HepG2 (cell line): ENCODE measurements around the gene HTRA3. TPM values are rescaled to one million over a fixed set of nuclear protein-coding genes. Genes with fewer than 3 reads are reported as not detected.
A peak's percentile ranks its signal among the peaks of the same experiment; 100 is the strongest.

Source experiments
- ATAC-seq: fragments of 200-7000 bp; cut with Tn5 transposase; 3 replicates; pipeline ENCODE4 v1.9.1; 2020; ENCODE audit warnings: mild to moderate bottlenecking, moderate library complexity
- BruUV-seq: library from RNA; stranded (reverse); fragments of 400-500 nt; replicated peaks from 2 replicates; lab custom pipeline; 2021; lab: Mats Ljungman, UMichigan
- CTCF ChIA-PET: fragments of 300-600 bp; formaldehyde crosslinking; extraction: SDS; loops from one replicate; lab custom pipeline; 2021; ENCODE audit warnings: low total read pairs, inconsistent platforms, low intra/inter-chr PET ratio; lab: Yijun Ruan, JAX
- POLR2A ChIA-PET: fragments of 350-600 bp; sonication (Branson Sonifier 250); formaldehyde crosslinking; loops from one replicate; lab custom pipeline; 2020; ENCODE audit warnings: antibody characterized with exemption, inconsistent platforms; lab: Yijun Ruan, JAX
- DNase-seq: peaks from one replicate; pipeline ENCODE4 v3.0.0-alpha.2; 2015; ENCODE audit warnings: low spot score
- FAIRE-seq: peaks from 3 replicates; lab custom pipeline; 2011; peaks lifted over from hg19 to GRCh38; lab: Jason Lieb, UNC
- H2AFZ ChIP-seq: one replicate; pipeline ENCODE4 v1.6.1; 2011; ENCODE audit warnings: low read length, inconsistent platforms
- H3K27ac ChIP-seq: fragments of 300-600 bp; 3 replicates; pipeline ENCODE4 v1.8.0; 2011; ENCODE audit warnings: mixed run types, mild to moderate bottlenecking, mixed read lengths, low read length, inconsistent platforms; ENCODE audit not compliant: insufficient read depth; ENCODE audit errors: extremely low read length
- H3K27me3 ChIP-seq, 2 experiments: fragments of 200-600 bp in 1 of 2; 2 replicates in 1 of 2; 3 replicates in 1 of 2; pipeline versions ENCODE4 v1.6.0 to v1.8.0; 2011; ENCODE audit warnings: low read length in 2 of 2, mild to moderate bottlenecking in 2 of 2, moderate library complexity in 2 of 2, inconsistent platforms in 1 of 2; ENCODE audit not compliant: insufficient read depth in 2 of 2, control insufficient read depth in 1 of 2
- H3K36me3 ChIP-seq, 2 experiments: fragments of 200-600 bp in 1 of 2; replicated peaks in 1 of 2; 2 replicates in 1 of 2; 3 replicates in 1 of 2; pipeline versions ENCODE4 v1.5.1 to v1.8.0; 2011; ENCODE audit warnings: low read length in 2 of 2, inconsistent platforms in 1 of 2; ENCODE audit not compliant: insufficient read depth in 2 of 2, control insufficient read depth in 1 of 2
- H3K4me1 ChIP-seq: 2 replicates; pipeline ENCODE4 v1.5.1; 2012; ENCODE audit warnings: low read length, inconsistent platforms; ENCODE audit not compliant: insufficient read depth
- H3K4me2 ChIP-seq: 2 replicates; pipeline ENCODE4 v1.6.0; 2011; ENCODE audit warnings: low read depth, low read length, inconsistent platforms
- H3K4me3 ChIP-seq, 3 experiments: fragments of 200-600 bp in 1 of 3; sonication (generic), shearing (Covaris generic) in 1 of 3; replicated peaks in 1 of 3; 2 replicates each; pipeline ENCODE4 v1.5.1; 2011 to 2016; ENCODE audit warnings: low read length in 3 of 3, inconsistent platforms in 2 of 3, low read depth in 2 of 3, mild to moderate bottlenecking in 2 of 3, control low read depth in 1 of 3, mixed read lengths in 1 of 3; ENCODE audit not compliant: insufficient read depth in 1 of 3
- H3K79me2 ChIP-seq: one replicate; pipeline ENCODE4 v1.6.1; 2011; ENCODE audit warnings: low read length, inconsistent platforms; ENCODE audit not compliant: insufficient read depth
- H3K9ac ChIP-seq: 2 replicates; pipeline ENCODE4 v1.6.0; 2011; ENCODE audit warnings: mild to moderate bottlenecking, low read depth, low read length, inconsistent platforms; ENCODE audit not compliant: insufficient read depth
- H3K9me3 ChIP-seq: 2 replicates; pipeline ENCODE4 v1.5.1; 2012; ENCODE audit warnings: mild to moderate bottlenecking, low read length
- H4K20me1 ChIP-seq: 2 replicates; pipeline ENCODE4 v1.6.0; 2011; ENCODE audit warnings: inconsistent platforms, mild to moderate bottlenecking, low read length, moderate library complexity; ENCODE audit not compliant: insufficient read depth
- BORCS8-MEF2B ChIP-seq: sonication (generic); formaldehyde crosslinking; IDR thresholded peaks from 2 replicates; pipeline ENCODE4 v1.8.0; 2022; ENCODE audit warnings: mild to moderate bottlenecking, missing genetic modification reagents
- FIP1L1 ChIP-seq: fragments of 200-400 bp; formaldehyde crosslinking; IDR thresholded peaks from 2 replicates; pipeline ENCODE4 v1.6.1; 2018; ENCODE audit warnings: low read depth, mild to moderate bottlenecking, low read length, moderate library complexity, borderline replicate concordance; ENCODE audit not compliant: insufficient read depth
- HOXA5 ChIP-seq: sonication (generic); formaldehyde crosslinking; IDR thresholded peaks from 2 replicates; pipeline ENCODE4 v1.4.0; 2020; ENCODE audit warnings: missing genetic modification reagents
- KAT7 ChIP-seq: IDR thresholded peaks from 2 replicates; pipeline ENCODE4 v1.6.1; 2018; ENCODE audit warnings: borderline replicate concordance, missing compliant biosample characterization
- MTF2 ChIP-seq: sonication (generic); formaldehyde crosslinking; IDR thresholded peaks from 2 replicates; pipeline ENCODE4 v1.5.0; 2020; ENCODE audit warnings: missing genetic modification reagents, borderline replicate concordance
- PHB2 ChIP-seq: fragments of 450-650 bp; IDR thresholded peaks from 2 replicates; pipeline ENCODE4 v1.6.1; 2018; ENCODE audit not compliant: partially characterized antibody
- PITX1 ChIP-seq: sonication (generic); formaldehyde crosslinking; IDR thresholded peaks from 2 replicates; pipeline ENCODE4 v1.5.1; 2020; ENCODE audit warnings: mild to moderate bottlenecking, missing genetic modification reagents
- SYNCRIP ChIP-seq: fragments of 200-400 bp; formaldehyde crosslinking; IDR thresholded peaks from 2 replicates; pipeline ENCODE4 v1.6.1; 2018; ENCODE audit warnings: mild to moderate bottlenecking, low read depth, low read length; ENCODE audit not compliant: insufficient read depth
- ZBTB3 ChIP-seq: sonication (generic); formaldehyde crosslinking; IDR thresholded peaks from 2 replicates; pipeline ENCODE4 v1.4.0; 2020; ENCODE audit warnings: low read depth, mild to moderate bottlenecking, moderate library complexity, missing genetic modification reagents, borderline replicate concordance
- ZC3H4 ChIP-seq: sonication (generic); formaldehyde crosslinking; IDR thresholded peaks from 2 replicates; pipeline ENCODE4 v1.4.0; 2020; ENCODE audit warnings: missing genetic modification reagents, borderline replicate concordance
- ZFAT ChIP-seq: sonication (generic); formaldehyde crosslinking; conservative IDR thresholded peaks from 2 replicates; pipeline ENCODE4 v1.8.1; 2023; ENCODE audit warnings: missing genetic modification reagents, inconsistent platforms
- ZFP37 ChIP-seq: sonication (generic); formaldehyde crosslinking; IDR thresholded peaks from 2 replicates; pipeline ENCODE4 v1.4.0; 2020; ENCODE audit warnings: missing genetic modification reagents, borderline replicate concordance
- ZFY ChIP-seq: sonication (generic); formaldehyde crosslinking; IDR thresholded peaks from 2 replicates; pipeline ENCODE4 v1.4.0; 2020; ENCODE audit warnings: missing genetic modification reagents
- ZNF124 ChIP-seq: sonication (generic); formaldehyde crosslinking; IDR thresholded peaks from 2 replicates; pipeline ENCODE4 v1.4.0; 2020; ENCODE audit warnings: missing genetic modification reagents
- ZNF292 ChIP-seq: sonication (generic); formaldehyde crosslinking; IDR thresholded peaks from 2 replicates; pipeline ENCODE4 v1.8.1; 2022; ENCODE audit warnings: mild to moderate bottlenecking, low read depth, missing genetic modification reagents, borderline replicate concordance
- ZNF296 ChIP-seq: sonication (generic); formaldehyde crosslinking; conservative IDR thresholded peaks from 2 replicates; pipeline ENCODE4 v1.5.0; 2020; ENCODE audit warnings: mild to moderate bottlenecking, missing genetic modification reagents
- ZNF615 ChIP-seq: sonication (generic); formaldehyde crosslinking; IDR thresholded peaks from 2 replicates; pipeline ENCODE4 v1.5.0; 2020; ENCODE audit warnings: mild to moderate bottlenecking, missing genetic modification reagents, borderline replicate concordance
- ZNF720 ChIP-seq: sonication (generic); formaldehyde crosslinking; IDR thresholded peaks from 2 replicates; pipeline ENCODE4 v1.4.0; 2020; ENCODE audit warnings: missing genetic modification reagents
- ZNF782 ChIP-seq: sonication (generic); formaldehyde crosslinking; IDR thresholded peaks from 2 replicates; pipeline ENCODE4 v1.4.0; 2020; ENCODE audit warnings: missing genetic modification reagents, mild to moderate bottlenecking, borderline replicate concordance
- WGBS: methylation state at CpG from one replicate; pipeline ENCODE4 v1.1.6; 2017; ENCODE audit warnings: low lambda C conversion rate; 5-methylcytosine and 5-hydroxymethylcytosine counted together
- in situ Hi-C: cut with HindIII; loops from 2 replicates; pipeline ENCODE4 v1.10.0; 2017; ENCODE audit warnings: low pct_unique_long_range_greater_than_20kb; ENCODE audit not compliant: extremely low pct_ligation_motif_present
- intact Hi-C: fragments of 100-400 bp; cut with micrococcal nuclease; formaldehyde crosslinking; loops from one replicate; pipeline ENCODE4 v1.10.0; 2022; ENCODE audit not compliant: unreplicated experiment
- polyA plus RNA-seq, 8 experiments: library from polyadenylated mRNA; depleted of rRNA in 3 of 8; stranded (reverse) in 7 of 8; unstranded in 1 of 8; fragments of >200 nt; fragmentation: Illumina TruSeq in 4 of 8; extraction: Trizol in 4 of 8; gene quantifications; 2 replicates each; pipeline versions ENCODE4 v1.2.1 to v1.2.3, GENCODE V29; 2011 to 2016; ENCODE audit warnings: low read depth in 4 of 8, missing spikeins in 1 of 8, mixed read lengths in 1 of 8; ENCODE audit not compliant: insufficient read depth in 1 of 8
- total RNA-seq, 5 experiments: library from RNA; depleted of rRNA; stranded (reverse); fragments of >200 nt; fragmentation: Illumina TruSeq; extraction: Trizol; gene quantifications; 2 replicates each; pipeline ENCODE4 v1.2.3, GENCODE V29; 2016; ENCODE audit warnings: low read depth in 1 of 5
- TF ChIP-seq, protein P1 (sequence below): sonication (generic); formaldehyde crosslinking; IDR thresholded peaks from 2 replicates; pipeline ENCODE4 v1.4.0; 2020; ENCODE audit warnings: missing genetic modification reagents, mild to moderate bottlenecking, borderline replicate concordance
- TF ChIP-seq, protein P2 (sequence below): IDR thresholded peaks from 2 replicates; pipeline ENCODE4 v1.6.1; 2016; ENCODE audit warnings: low read depth, control low read depth

HTRA3 gene
- total and polyA plus RNA-seq, 2 of the 13 experiments (the other 11 are each of a cell fraction or from before 2014, with no cell fraction given), result 0.17 TPM; not detected in 1

DNA sequence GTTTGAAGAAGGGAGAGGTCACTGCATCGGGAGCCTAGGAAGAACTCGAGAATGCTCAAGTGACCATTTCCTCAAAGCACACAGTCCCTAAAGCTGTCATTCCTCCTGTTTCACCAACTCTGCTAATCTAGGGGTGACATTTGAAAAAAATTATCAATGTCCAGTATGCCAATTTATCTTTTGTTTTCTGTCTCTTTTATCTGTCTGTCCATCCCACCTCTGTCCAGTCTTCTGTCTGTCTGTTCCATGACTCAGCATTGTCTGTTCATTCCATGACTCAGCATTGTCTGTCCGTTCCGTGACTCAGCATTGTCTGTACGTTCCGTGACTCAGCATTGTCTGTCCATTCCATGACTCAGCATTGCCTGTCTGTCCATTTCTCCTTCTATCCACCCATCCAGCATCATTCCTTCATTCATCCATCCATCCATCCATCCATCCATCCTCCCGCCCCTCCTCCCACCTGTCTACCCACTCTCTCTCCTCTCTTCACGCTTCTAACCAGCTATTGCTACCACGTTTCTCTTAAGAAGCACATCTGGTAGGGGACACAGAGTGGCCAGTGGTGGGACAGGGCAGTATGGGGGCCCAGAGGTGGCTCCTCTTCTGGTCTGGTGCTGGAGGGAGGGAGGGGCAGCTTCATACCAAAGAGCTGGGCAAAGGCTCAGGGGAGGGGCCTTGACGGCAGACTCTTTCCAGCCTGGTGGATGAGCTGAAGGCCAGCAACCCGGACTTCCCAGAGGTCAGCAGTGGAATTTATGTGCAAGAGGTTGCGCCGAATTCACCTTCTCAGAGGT is 34.1 kb downstream of the HTRA3 start:
- POLR2A ChIA-PET, result no interaction called here
- CTCF ChIA-PET, result no interaction called here
- Histone ChIP-seq H3K36me3 (no peaks in the 10 kb centered on the region), H3K9ac (no peak overlapping the region), H3K27ac (no peak overlapping the region), H3K79me2 (no peaks in the 10 kb centered on the region), H2AFZ (no peak overlapping the region), H3K4me2 (peak overlapping the region; percentile 30; the same call in 1 of the 2 replicates), H3K4me1 (peaks cover 14% of the 10 kb centered on the region), H4K20me1 (no peaks in the 10 kb centered on the region), H3K4me3 (no peak overlapping the region; a peak in 1 of 6 replicates), H3K9me3 (no peaks in the 10 kb centered on the region), H3K27me3 (peaks cover 2 to 26% of the 10 kb centered on the region in 2 experiments; a peak in 2 of 5 replicates)
- DNase-seq (peak; percentile 49), FAIRE-seq (peak; percentile 40), ATAC-seq (peak; percentile 66)
- intact Hi-C loops, result no loop called here
- no TSS peak for BruUV-seq
- in situ Hi-C loops, result no loop called here
- 46% methylated on average over 9 of the region's 13 CpGs for WGBS
- no peak for TF ChIP-seq PITX1 (CRISPR knock-in tag)
- TF ChIP-seq PHB2, result no peak
- no peak for TF ChIP-seq ZNF782 (CRISPR knock-in tag)
- TF ChIP-seq, protein P1, sequence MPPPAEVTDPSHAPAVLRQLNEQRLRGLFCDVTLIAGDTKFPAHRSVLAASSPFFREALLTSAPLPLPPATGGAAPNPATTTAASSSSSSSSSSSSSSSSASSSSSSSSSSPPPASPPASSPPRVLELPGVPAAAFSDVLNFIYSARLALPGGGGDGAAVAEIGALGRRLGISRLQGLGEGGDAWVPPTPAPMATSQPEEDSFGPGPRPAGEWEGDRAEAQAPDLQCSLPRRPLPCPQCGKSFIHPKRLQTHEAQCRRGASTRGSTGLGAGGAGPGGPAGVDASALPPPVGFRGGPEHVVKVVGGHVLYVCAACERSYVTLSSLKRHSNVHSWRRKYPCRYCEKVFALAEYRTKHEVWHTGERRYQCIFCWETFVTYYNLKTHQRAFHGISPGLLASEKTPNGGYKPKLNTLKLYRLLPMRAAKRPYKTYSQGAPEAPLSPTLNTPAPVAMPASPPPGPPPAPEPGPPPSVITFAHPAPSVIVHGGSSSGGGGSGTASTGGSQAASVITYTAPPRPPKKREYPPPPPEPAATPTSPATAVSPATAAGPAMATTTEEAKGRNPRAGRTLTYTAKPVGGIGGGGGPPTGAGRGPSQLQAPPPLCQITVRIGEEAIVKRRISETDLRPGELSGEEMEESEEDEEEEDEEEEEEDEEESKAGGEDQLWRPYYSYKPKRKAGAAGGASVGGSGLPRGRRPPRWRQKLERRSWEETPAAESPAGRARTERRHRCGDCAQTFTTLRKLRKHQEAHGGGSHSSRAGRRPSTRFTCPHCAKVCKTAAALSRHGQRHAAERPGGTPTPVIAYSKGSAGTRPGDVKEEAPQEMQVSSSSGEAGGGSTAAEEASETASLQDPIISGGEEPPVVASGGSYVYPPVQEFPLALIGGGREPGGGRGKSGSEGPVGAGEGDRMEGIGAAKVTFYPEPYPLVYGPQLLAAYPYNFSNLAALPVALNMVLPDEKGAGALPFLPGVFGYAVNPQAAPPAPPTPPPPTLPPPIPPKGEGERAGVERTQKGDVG (CRISPR knock-in tag), result no peak
- no peak for TF ChIP-seq ZFAT (CRISPR knock-in tag)
- no peak for TF ChIP-seq ZNF292 (CRISPR knock-in tag)
- TF ChIP-seq ZNF124 (CRISPR knock-in tag), result no peak
- no peak for TF ChIP-seq ZC3H4 (CRISPR knock-in tag)
- no peak for TF ChIP-seq ZNF720 (CRISPR knock-in tag)
- no peak for TF ChIP-seq MTF2 (CRISPR knock-in tag)
- no peak for TF ChIP-seq ZFP37 (CRISPR knock-in tag)
- TF ChIP-seq ZNF296 (CRISPR knock-in tag), result no peak
- TF ChIP-seq HOXA5, result no peak
- TF ChIP-seq, protein P2, sequence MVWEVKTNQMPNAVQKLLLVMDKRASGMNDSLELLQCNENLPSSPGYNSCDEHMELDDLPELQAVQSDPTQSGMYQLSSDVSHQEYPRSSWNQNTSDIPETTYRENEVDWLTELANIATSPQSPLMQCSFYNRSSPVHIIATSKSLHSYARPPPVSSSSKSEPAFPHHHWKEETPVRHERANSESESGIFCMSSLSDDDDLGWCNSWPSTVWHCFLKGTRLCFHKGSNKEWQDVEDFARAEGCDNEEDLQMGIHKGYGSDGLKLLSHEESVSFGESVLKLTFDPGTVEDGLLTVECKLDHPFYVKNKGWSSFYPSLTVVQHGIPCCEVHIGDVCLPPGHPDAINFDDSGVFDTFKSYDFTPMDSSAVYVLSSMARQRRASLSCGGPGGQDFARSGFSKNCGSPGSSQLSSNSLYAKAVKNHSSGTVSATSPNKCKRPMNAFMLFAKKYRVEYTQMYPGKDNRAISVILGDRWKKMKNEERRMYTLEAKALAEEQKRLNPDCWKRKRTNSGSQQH (CRISPR knock-in tag), result no peak
- no peak for TF ChIP-seq SYNCRIP
- no peak for TF ChIP-seq FIP1L1
- TF ChIP-seq ZFY, result no peak
- no peak for TF ChIP-seq ZBTB3 (CRISPR knock-in tag)
- TF ChIP-seq KAT7 (CRISPR knock-in tag), result no peak
- no peak for TF ChIP-seq ZNF615 (CRISPR knock-in tag)
- no peak for TF ChIP-seq BORCS8-MEF2B (CRISPR knock-in tag)
